GM21723 (cell line): Measurements from ENCODE around the gene CISD3.

Experiments used
- ATAC-seq: cut with Tn5 transposase; IDR thresholded peaks from one replicate; pipeline ENCODE4 v1.9.1; 2021; ENCODE audit warnings: mild to moderate bottlenecking, moderate library complexity; ENCODE audit not compliant: unreplicated experiment

The CISD3 gene

GRCh38 chr17:38727736-38728135 is 2.4 kb upstream of the CISD3 start:
- ATAC-seq, result no peak

- ATAC-seq, result no peak
These were observed 1.8 kb upstream of the CISD3 start for GRCh38 chr17:38728290-38728831.

- ATAC-seq, result no peak
These were observed 714 bp upstream of the CISD3 start for GRCh38 chr17:38729368-38729885.

GRCh38 chr17:38730526-38731379 is 612 bp downstream of the CISD3 start:
- no peak for ATAC-seq

- no peak for ATAC-seq
These were observed 1.6 kb downstream of the CISD3 start for GRCh38 chr17:38731526-38732294.

GRCh38 chr17:38732376-38733281 is 2.5 kb downstream of the CISD3 start:
- no peak for ATAC-seq

- no peak for ATAC-seq
These were observed 3.3 kb downstream of the CISD3 start for GRCh38 chr17:38733282-38733981.

- no peak for ATAC-seq
These were observed 4.1 kb downstream of the CISD3 start for GRCh38 chr17:38733982-38734973.

GRCh38 chr17:38735161-38735997 is 5.2 kb downstream of the CISD3 start:
- ATAC-seq, result no peak

GRCh38 chr17:38738007-38738662 is 8.0 kb downstream of the CISD3 start:
- no peak for ATAC-seq

GRCh38 chr17:38738686-38739085 is 8.5 kb downstream of the CISD3 start:
- ATAC-seq, result no peak

- ATAC-seq, result no peak
These were observed 9.2 kb downstream of the CISD3 start for GRCh38 chr17:38739305-38739704.

GRCh38 chr17:38740044-38740443 is 9.9 kb downstream of the CISD3 start:
- no peak for ATAC-seq

GRCh38 chr17:38740806-38741205 is 10.7 kb downstream of the CISD3 start:
- ATAC-seq, result no peak

- no peak for ATAC-seq
These were observed 11.3 kb downstream of the CISD3 start for GRCh38 chr17:38741461-38741860.

- no peak for ATAC-seq
These were observed 11.8 kb downstream of the CISD3 start for GRCh38 chr17:38741921-38742410.
